Psoas muscle (tissue), 8 donors: ENCODE data around the gene LAMB4. TPM values are rescaled to one million over a fixed set of nuclear protein-coding genes. Genes with fewer than 3 reads are reported as not detected.

ENCODE experiments used
- ATAC-seq, 4 donors: fragments of 200-7000 bp; cut with Tn5 transposase; one replicate each; pipeline ENCODE4 v1.9.1; 2020; ENCODE audit warnings: moderate library complexity in 3 of 4, mild to moderate bottlenecking in 2 of 4
- DNase-seq, 2 donors: peaks; one replicate each; pipeline ENCODE4 v3.0.0-alpha.2; 2020
- H3K27ac ChIP-seq: fragments of 200-600 bp; one replicate; pipeline ENCODE4 v1.8.0; 2022
- H3K27me3 ChIP-seq, 3 donors: fragments of 200-600 bp in 1 of 3; one replicate each; pipeline versions ENCODE4 v1.6.1 to v1.8.0; 2013 to 2022; ENCODE audit warnings: low read length in 2 of 3, mild to moderate bottlenecking in 2 of 3, moderate library complexity in 1 of 3; ENCODE audit not compliant: insufficient read depth in 3 of 3
- H3K36me3 ChIP-seq, 2 donors: fragments of 200-600 bp in 1 of 2; one replicate each; pipeline versions ENCODE4 v1.6.1 to v1.8.0; 2013 to 2022; ENCODE audit warnings: low read depth in 1 of 2, mild to moderate bottlenecking in 1 of 2, moderate library complexity in 1 of 2; ENCODE audit not compliant: insufficient read depth in 1 of 2
- H3K4me1 ChIP-seq: fragments of 200-600 bp; one replicate; pipeline ENCODE4 v1.8.0; 2022
- H3K4me3 ChIP-seq: fragments of 200-600 bp; one replicate; pipeline ENCODE4 v1.8.0; 2022; ENCODE audit warnings: mild to moderate bottlenecking
- H3K9me3 ChIP-seq: fragments of 200-600 bp; one replicate; pipeline ENCODE4 v1.8.0; 2022
- CTCF ChIP-seq: fragments of 200-600 bp; IDR thresholded peaks from one replicate; pipeline ENCODE4 v1.8.0; 2022; ENCODE audit warnings: antibody characterized with exemption
- WGBS, 3 donors: extraction: QIAGEN DNeasy Blood & Tissue Kit; methylation state at CpG; one replicate each; pipeline versions ENCODE4 v1.1.6 to v1.1.7; 2013; 5-methylcytosine and 5-hydroxymethylcytosine counted together
- intact Hi-C, 2 donors: fragments of 100-400 bp; cut with DNase I; formaldehyde crosslinking; loops; one replicate each; pipeline versions ENCODE4 v1.11.0 to v1.14.2; 2022
- polyA plus RNA-seq, 3 donors: library from polyadenylated mRNA; stranded (reverse); fragments of 200-250 nt; gene quantifications; one replicate each; pipeline ENCODE4 v1.2.3, GENCODE V29; 2013
- total RNA-seq, 4 donors: library from RNA; stranded (reverse); fragmentation: NEBNext Ultra II Directional in 2 of 4; extraction: Animal tissue kit (Norgen Biotek cat#: 25700) in 2 of 4; gene quantifications; one replicate each; pipeline versions ENCODE4 v1.2.1 to v1.2.4, GENCODE V29; 2021 to 2023
- donor health status: healthy with polysubstance abuse.
- donor health status: DM: no; HTN: no; CAD: no; lungs with moderate emphysema.
- donor health status: Bipolar disorder and iron deficiency.
- donor health status: healthy.
- donor health status: DM: yes; HTN: yes; CAD: no.
- donor health status: DM: no; HTN: no; CAD: no.
- donor health status: DM: no; HTN: no; CAD: no.
- donor health status: DM: yes; HTN: yes; CAD: no.

Gene LAMB4
- total and polyA plus RNA-seq, 7 donors = 0.01 to 0.51 (median 0.27) TPM; not detected in 2

DNA sequence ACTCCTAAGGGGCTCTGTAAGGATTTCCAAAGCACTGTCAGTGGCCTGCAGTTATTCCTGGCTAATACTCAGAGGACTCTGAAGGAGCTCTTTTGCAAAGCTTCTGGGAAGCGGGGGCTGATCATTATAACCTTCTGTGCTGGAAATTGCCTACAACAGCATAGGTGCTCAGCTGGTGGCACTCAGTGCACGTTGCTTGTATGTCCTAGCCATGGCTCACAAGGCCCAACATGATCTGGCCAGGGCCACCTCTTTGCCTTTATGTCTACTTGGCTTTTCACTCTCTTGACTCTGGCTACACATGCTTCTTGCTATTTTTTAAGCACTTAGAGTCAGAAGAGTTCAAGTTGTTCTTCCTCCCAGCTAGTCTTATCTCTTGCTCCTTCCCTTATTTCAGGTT, 17.5 kb downstream of the LAMB4 start:
- WGBS, 3 donors = 81 to 88% (median 84%) methylated on average over 2 of the region's 2 CpGs
- ATAC-seq = no peak
- no peak overlapping the region for H3K27ac ChIP-seq

GRCh38 chr7:108109221-108109908, 20.8 kb downstream of the LAMB4 start:
- 73 to 79% (median 76%) methylated on average over 2 of the region's 2 CpGs for WGBS, 3 donors
- Histone ChIP-seq H3K27me3 (no peaks in the 10 kb centered on the region), H3K36me3 (no peaks in the 10 kb centered on the region), H3K4me3 (no peak overlapping the region), H3K4me1 (no peaks in the 10 kb centered on the region), H3K27ac (no peak overlapping the region), H3K9me3 (no peaks in the 10 kb centered on the region)
- ATAC-seq (no peak), DNase-seq (no peak)
- intact Hi-C loops = no loop called here
- TF ChIP-seq CTCF = no peak

More for the DNA sequence above, 17.5 kb downstream of the LAMB4 start:
- Histone ChIP-seq H3K36me3 (no peaks in the 10 kb centered on the region), H3K9me3 (no peaks in the 10 kb centered on the region), H3K4me3 (no peak overlapping the region), H3K27me3 (peaks cover 0 to 2% (median 0%) of the 10 kb centered on the region in 3 donors), H3K4me1 (no peaks in the 10 kb centered on the region)
- no peak for DNase-seq
- intact Hi-C loops = no loop called here
- no peak for TF ChIP-seq CTCF

DNA sequence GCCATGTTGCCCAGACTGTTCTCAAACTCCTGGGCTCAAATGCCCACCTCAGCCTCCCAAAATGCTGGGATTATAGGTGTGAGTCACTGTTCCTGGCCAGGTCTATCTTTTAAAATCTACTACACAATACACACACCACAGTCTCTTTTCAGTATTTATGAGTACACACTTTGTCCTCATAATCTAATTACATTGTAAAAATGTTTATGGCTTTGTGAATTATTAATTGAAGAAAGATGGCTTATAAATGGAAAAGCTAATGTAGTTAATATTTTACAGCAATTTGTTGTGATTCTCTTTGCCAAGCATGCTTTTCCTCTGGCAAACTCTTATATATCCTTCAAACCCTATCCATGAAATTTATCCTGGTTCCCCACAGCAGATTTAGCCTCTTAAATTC, 22.0 kb downstream of the LAMB4 start:
- Histone ChIP-seq H3K4me3 (no peak overlapping the region), H3K4me1 (no peaks in the 10 kb centered on the region), H3K27me3 (no peaks in the 10 kb centered on the region), H3K27ac (no peak overlapping the region), H3K9me3 (no peaks in the 10 kb centered on the region), H3K36me3 (no peaks in the 10 kb centered on the region)
- intact Hi-C loops = no loop called here
- TF ChIP-seq CTCF = no peak
- no peak for DNase-seq
- ATAC-seq = no peak

GRCh38 chr7:108104324-108104723, 25.8 kb downstream of the LAMB4 start:
- WGBS, 3 donors = 66 to 67% (median 67%) methylated on average over 7 of the region's 7 CpGs
- Histone ChIP-seq H3K27ac (no peak overlapping the region), H3K27me3 (no peaks in the 10 kb centered on the region), H3K9me3 (no peaks in the 10 kb centered on the region), H3K4me3 (no peak overlapping the region), H3K36me3 (no peaks in the 10 kb centered on the region), H3K4me1 (no peaks in the 10 kb centered on the region)
- peak in 3 of 4 donors; percentile 50 to 60 (median 59) for ATAC-seq
- intact Hi-C loops = no loop called here
- TF ChIP-seq CTCF = no peak
- no peak for DNase-seq
